ENCODE measurements around the gene ALKBH7. TPM values are rescaled to one million over a fixed set of nuclear protein-coding genes. Genes with fewer than 3 reads are reported as not detected.

The ALKBH7 gene
- total RNA-seq, 1 donor, result 52.1 TPM

GRCh38 chr19:6414793-6415590 lies 42.4 kb downstream of the ALKBH7 start:
- peaks cover 24% of the 10 kb centered on the region for H4K20me1 ChIP-seq (ENCODE audit: insufficient read depth, low read length)
- no peaks in the 10 kb centered on the region for H3K27me3 ChIP-seq (ENCODE audit: insufficient read depth, low read length)
- H3K79me2 ChIP-seq (ENCODE audit: insufficient read depth, low read length), result peaks cover 25% of the 10 kb centered on the region
- H3K36me3 ChIP-seq (ENCODE audit: insufficient read depth, low read length), result peaks cover 55% of the 10 kb centered on the region
- TF ChIP-seq, protein P1, sequence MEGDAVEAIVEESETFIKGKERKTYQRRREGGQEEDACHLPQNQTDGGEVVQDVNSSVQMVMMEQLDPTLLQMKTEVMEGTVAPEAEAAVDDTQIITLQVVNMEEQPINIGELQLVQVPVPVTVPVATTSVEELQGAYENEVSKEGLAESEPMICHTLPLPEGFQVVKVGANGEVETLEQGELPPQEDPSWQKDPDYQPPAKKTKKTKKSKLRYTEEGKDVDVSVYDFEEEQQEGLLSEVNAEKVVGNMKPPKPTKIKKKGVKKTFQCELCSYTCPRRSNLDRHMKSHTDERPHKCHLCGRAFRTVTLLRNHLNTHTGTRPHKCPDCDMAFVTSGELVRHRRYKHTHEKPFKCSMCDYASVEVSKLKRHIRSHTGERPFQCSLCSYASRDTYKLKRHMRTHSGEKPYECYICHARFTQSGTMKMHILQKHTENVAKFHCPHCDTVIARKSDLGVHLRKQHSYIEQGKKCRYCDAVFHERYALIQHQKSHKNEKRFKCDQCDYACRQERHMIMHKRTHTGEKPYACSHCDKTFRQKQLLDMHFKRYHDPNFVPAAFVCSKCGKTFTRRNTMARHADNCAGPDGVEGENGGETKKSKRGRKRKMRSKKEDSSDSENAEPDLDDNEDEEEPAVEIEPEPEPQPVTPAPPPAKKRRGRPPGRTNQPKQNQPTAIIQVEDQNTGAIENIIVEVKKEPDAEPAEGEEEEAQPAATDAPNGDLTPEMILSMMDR (IDR thresholded peaks at IDR 0.05; ENCODE audit: extremely low read depth, low read depth, low read length), result no peak
- no peaks in the 10 kb centered on the region for H3K4me1 ChIP-seq (ENCODE audit: insufficient read depth, low read length)
- no peak overlapping the region for H2AFZ ChIP-seq (ENCODE audit: low read length)
- H3K4me3 ChIP-seq (ENCODE audit: insufficient read depth, low read length), result no peak overlapping the region
- no peak overlapping the region for H3K27ac ChIP-seq (ENCODE audit: low read depth, low read length)
- peak; percentile 82 for DNase-seq (ENCODE audit: insufficient read length, low spot score, missing footprints)
- no peak overlapping the region for H3K4me2 ChIP-seq (ENCODE audit: insufficient read depth, low read length)
- no peaks in the 10 kb centered on the region for H3K9me3 ChIP-seq (ENCODE audit: low read depth, low read length)

DNA sequence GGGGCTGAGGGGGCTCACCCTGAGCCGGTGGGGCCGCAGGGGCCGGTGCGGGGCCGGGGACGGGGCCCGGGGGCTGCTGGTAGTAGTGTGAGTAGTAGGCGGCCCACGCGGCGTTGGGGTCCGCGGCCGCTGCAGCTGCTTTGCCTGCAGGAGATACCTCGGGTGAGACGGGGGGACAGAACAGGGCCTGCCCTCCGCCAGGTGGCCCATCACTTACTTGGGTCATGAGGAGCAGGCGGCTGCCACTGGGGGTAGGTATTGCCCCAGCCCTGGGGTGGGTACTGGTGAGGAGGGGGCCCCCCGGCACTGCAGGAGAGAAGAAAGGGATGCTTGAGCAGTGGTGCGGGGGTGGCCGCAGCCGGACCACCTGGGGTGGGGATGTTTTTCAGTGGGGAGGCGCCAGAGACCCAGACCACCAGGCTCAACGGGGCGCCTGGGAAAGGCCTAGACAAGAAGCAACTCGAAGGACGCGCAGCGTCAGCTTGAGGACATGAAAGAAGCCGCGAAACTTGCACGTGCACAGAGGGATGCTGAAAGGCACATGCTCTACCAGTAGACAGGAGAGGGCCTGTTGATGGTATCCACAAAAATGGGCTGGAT lies 43.1 kb downstream of the ALKBH7 start:
- H3K4me2 ChIP-seq (ENCODE audit: insufficient read depth, low read length), result no peak overlapping the region
- H3K4me3 ChIP-seq (ENCODE audit: insufficient read depth, low read length), result no peak overlapping the region
- H3K4me1 ChIP-seq (ENCODE audit: insufficient read depth, low read length), result no peaks in the 10 kb centered on the region
- no peak overlapping the region for H2AFZ ChIP-seq (ENCODE audit: low read length)
- no peaks in the 10 kb centered on the region for H3K27me3 ChIP-seq (ENCODE audit: insufficient read depth, low read length)
- H3K9me3 ChIP-seq (ENCODE audit: low read depth, low read length), result no peaks in the 10 kb centered on the region
- H3K79me2 ChIP-seq (ENCODE audit: insufficient read depth, low read length), result peaks cover 32% of the 10 kb centered on the region
- H4K20me1 ChIP-seq (ENCODE audit: insufficient read depth, low read length), result peaks cover 30% of the 10 kb centered on the region
- DNase-seq (ENCODE audit: insufficient read length, low spot score, missing footprints), result peak; percentile 74
- H3K27ac ChIP-seq (ENCODE audit: low read depth, low read length), result no peak overlapping the region
- TF ChIP-seq, protein P1 (IDR thresholded peaks at IDR 0.05; ENCODE audit: extremely low read depth, low read depth, low read length), result no peak
- peaks cover 62% of the 10 kb centered on the region for H3K36me3 ChIP-seq (ENCODE audit: insufficient read depth, low read length)

- H3K79me2 ChIP-seq (ENCODE audit: insufficient read depth, low read length), result peaks cover 43% of the 10 kb centered on the region
- H3K9me3 ChIP-seq (ENCODE audit: low read depth, low read length), result no peaks in the 10 kb centered on the region
- no peak overlapping the region for H3K27ac ChIP-seq (ENCODE audit: low read depth, low read length)
- TF ChIP-seq, protein P1 (IDR thresholded peaks at IDR 0.05; ENCODE audit: extremely low read depth, low read depth, low read length), result no peak
- H3K36me3 ChIP-seq (ENCODE audit: insufficient read depth, low read length), result peaks cover 73% of the 10 kb centered on the region
- peak; percentile 74 for DNase-seq (ENCODE audit: insufficient read length, low spot score, missing footprints)
- no peak overlapping the region for H3K4me2 ChIP-seq (ENCODE audit: insufficient read depth, low read length)
- no peaks in the 10 kb centered on the region for H3K4me1 ChIP-seq (ENCODE audit: insufficient read depth, low read length)
- no peak overlapping the region for H2AFZ ChIP-seq (ENCODE audit: low read length)
- no peak overlapping the region for H3K4me3 ChIP-seq (ENCODE audit: insufficient read depth, low read length)
- H3K27me3 ChIP-seq (ENCODE audit: insufficient read depth, low read length), result no peaks in the 10 kb centered on the region
- H4K20me1 ChIP-seq (ENCODE audit: insufficient read depth, low read length), result peaks cover 41% of the 10 kb centered on the region
Measured at GRCh38 chr19:6416658-6417405, 44.2 kb downstream of the ALKBH7 start.

All from osteoblast (primary cell).